ENCODE data around the gene HLA-DPB1. TPM values are rescaled to one million over a fixed set of nuclear protein-coding genes. Genes with fewer than 3 reads are reported as not detected.

The HLA-DPB1 gene
- total RNA-seq, 1 donor from 2014 or later, result 14.4 TPM

DNA sequence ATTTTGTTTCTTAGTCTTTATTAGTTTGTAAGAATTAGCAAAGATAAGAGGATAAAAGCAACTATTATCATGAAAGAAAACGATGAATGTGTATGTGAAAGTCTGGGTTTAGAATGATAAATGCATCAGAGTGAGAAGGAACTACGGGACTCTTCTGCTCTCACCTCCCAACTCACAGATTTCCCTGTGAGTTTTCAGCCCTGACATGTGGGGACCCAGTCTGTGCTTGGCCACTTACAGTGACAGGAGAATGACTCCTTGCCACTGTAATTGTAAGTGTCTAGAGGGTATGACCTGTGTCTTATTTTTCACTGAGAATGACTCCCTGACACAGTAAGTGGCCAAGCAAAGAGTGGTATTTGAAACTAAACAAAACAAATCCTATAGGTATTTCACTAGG lies 4.9 kb upstream of the HLA-DPB1 start:
- H3K27ac Mint-ChIP-seq (ENCODE audit: unreplicated experiment), result no peak overlapping the region
- peaks cover 5% of the 10 kb centered on the region for H3K4me1 Mint-ChIP-seq (ENCODE audit: unreplicated experiment)
- no peak overlapping the region for H3K4me3 Mint-ChIP-seq (ENCODE audit: unreplicated experiment)
- DNase-seq (ENCODE audit: low spot score), result no peak
- no peaks in the 10 kb centered on the region for H3K9me3 Mint-ChIP-seq (ENCODE audit: unreplicated experiment)
- no peaks in the 10 kb centered on the region for H3K27me3 Mint-ChIP-seq (ENCODE audit: unreplicated experiment)
- peaks cover 3% of the 10 kb centered on the region for H3K36me3 Mint-ChIP-seq (ENCODE audit: low read depth, unreplicated experiment)
- TF ChIP-seq, protein P1, sequence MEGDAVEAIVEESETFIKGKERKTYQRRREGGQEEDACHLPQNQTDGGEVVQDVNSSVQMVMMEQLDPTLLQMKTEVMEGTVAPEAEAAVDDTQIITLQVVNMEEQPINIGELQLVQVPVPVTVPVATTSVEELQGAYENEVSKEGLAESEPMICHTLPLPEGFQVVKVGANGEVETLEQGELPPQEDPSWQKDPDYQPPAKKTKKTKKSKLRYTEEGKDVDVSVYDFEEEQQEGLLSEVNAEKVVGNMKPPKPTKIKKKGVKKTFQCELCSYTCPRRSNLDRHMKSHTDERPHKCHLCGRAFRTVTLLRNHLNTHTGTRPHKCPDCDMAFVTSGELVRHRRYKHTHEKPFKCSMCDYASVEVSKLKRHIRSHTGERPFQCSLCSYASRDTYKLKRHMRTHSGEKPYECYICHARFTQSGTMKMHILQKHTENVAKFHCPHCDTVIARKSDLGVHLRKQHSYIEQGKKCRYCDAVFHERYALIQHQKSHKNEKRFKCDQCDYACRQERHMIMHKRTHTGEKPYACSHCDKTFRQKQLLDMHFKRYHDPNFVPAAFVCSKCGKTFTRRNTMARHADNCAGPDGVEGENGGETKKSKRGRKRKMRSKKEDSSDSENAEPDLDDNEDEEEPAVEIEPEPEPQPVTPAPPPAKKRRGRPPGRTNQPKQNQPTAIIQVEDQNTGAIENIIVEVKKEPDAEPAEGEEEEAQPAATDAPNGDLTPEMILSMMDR (IDR thresholded peaks at IDR 0.05; ENCODE audit: unreplicated experiment), result no peak

GRCh38 chr6:33071569-33071968 lies 4.2 kb upstream of the HLA-DPB1 start:
- TF ChIP-seq, protein P1 (IDR thresholded peaks at IDR 0.05; ENCODE audit: unreplicated experiment), result no peak
- Mint-ChIP-seq H3K9me3 (ENCODE audit: unreplicated experiment) (no peaks in the 10 kb centered on the region), H3K4me3 (ENCODE audit: unreplicated experiment) (no peak overlapping the region)

GRCh38 chr6:33072508-33073100 lies 3.2 kb upstream of the HLA-DPB1 start:
- H3K27me3 Mint-ChIP-seq (ENCODE audit: unreplicated experiment), result peaks cover 3% of the 10 kb centered on the region
- H3K36me3 Mint-ChIP-seq (ENCODE audit: low read depth, unreplicated experiment), result peaks cover 3% of the 10 kb centered on the region
- TF ChIP-seq, protein P1 (IDR thresholded peaks at IDR 0.05; ENCODE audit: unreplicated experiment), result no peak
- DNase-seq (ENCODE audit: low spot score), result no peak
- no peak overlapping the region for H3K27ac Mint-ChIP-seq (ENCODE audit: unreplicated experiment)
- H3K4me3 Mint-ChIP-seq (ENCODE audit: unreplicated experiment), result no peak overlapping the region
- H3K4me1 Mint-ChIP-seq (ENCODE audit: unreplicated experiment), result peaks cover 5% of the 10 kb centered on the region
- no peaks in the 10 kb centered on the region for H3K9me3 Mint-ChIP-seq (ENCODE audit: unreplicated experiment)

More at GRCh38 chr6:33071569-33071968, 4.2 kb upstream of the HLA-DPB1 start:
- H3K27me3 Mint-ChIP-seq (ENCODE audit: unreplicated experiment), result no peaks in the 10 kb centered on the region
- DNase-seq (ENCODE audit: low spot score), result no peak
- peaks cover 5% of the 10 kb centered on the region for H3K4me1 Mint-ChIP-seq (ENCODE audit: unreplicated experiment)
- no peak overlapping the region for H3K27ac Mint-ChIP-seq (ENCODE audit: unreplicated experiment)
- H3K36me3 Mint-ChIP-seq (ENCODE audit: low read depth, unreplicated experiment), result peaks cover 3% of the 10 kb centered on the region

- Mint-ChIP-seq H3K27me3 (ENCODE audit: unreplicated experiment) (peaks cover 3% of the 10 kb centered on the region), H3K4me3 (ENCODE audit: unreplicated experiment) (no peak within 1 kb of the TSS), H3K36me3 (ENCODE audit: low read depth, unreplicated experiment) (peaks cover 3% of the 10 kb centered on the region), H3K4me1 (ENCODE audit: unreplicated experiment) (peaks cover 5% of the 10 kb centered on the region), H3K27ac (ENCODE audit: unreplicated experiment) (no peak within 1 kb of the TSS), H3K9me3 (ENCODE audit: unreplicated experiment) (no peaks in the 10 kb centered on the region)
- no peak for DNase-seq (ENCODE audit: low spot score)
- TF ChIP-seq, protein P1 (IDR thresholded peaks at IDR 0.05; ENCODE audit: unreplicated experiment), result no peak
Measured at GRCh38 chr6:33073431-33073871, 2.3 kb upstream of the HLA-DPB1 start, which contains the start of gene HLA-DPA1. HLA-DPA1 (minus strand) TSS chr6:33073649.

DNA sequence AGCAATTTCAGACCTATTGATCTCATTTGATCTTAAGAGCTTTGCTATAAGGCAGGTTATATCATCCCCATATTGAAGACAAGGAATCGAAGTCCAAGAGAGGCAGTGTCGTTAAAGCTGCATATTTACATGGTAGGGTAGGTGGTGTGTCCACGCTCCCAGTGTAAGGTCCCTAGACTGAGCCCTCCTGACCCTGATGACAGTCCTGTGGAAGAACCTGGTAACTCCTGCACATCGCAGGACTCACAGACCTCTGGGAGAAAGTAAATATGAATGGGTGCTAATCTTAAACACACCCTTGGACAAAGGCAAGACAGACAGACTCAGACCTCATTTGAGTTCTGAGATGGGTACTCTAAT lies 602 bp upstream of the HLA-DPB1 start:
- no peaks in the 10 kb centered on the region for H3K9me3 Mint-ChIP-seq (ENCODE audit: unreplicated experiment)
- peaks cover 4% of the 10 kb centered on the region for H3K27me3 Mint-ChIP-seq (ENCODE audit: unreplicated experiment)
- H3K4me3 Mint-ChIP-seq (ENCODE audit: unreplicated experiment), result no peak overlapping the region
- no peak overlapping the region for H3K27ac Mint-ChIP-seq (ENCODE audit: unreplicated experiment)
- no peak for DNase-seq (ENCODE audit: low spot score)
- peaks cover under 1% of the 10 kb centered on the region for H3K4me1 Mint-ChIP-seq (ENCODE audit: unreplicated experiment)
- TF ChIP-seq, protein P1 (IDR thresholded peaks at IDR 0.05; ENCODE audit: unreplicated experiment), result no peak
- no peaks in the 10 kb centered on the region for H3K36me3 Mint-ChIP-seq (ENCODE audit: low read depth, unreplicated experiment)

All from endothelial cell (in vitro differentiated cells).